GM12872 (cell line): ENCODE measurements around the gene BAIAP2.

Experiments used
- TF ChIP-seq, protein P1 (sequence below): IDR thresholded peaks from 3 replicates; pipeline ENCODE4 v1.5.1; 2011; ENCODE audit warnings: low read depth, mild to moderate bottlenecking, low read length, moderate library complexity; ENCODE audit not compliant: insufficient read depth

The BAIAP2 gene

DNA sequence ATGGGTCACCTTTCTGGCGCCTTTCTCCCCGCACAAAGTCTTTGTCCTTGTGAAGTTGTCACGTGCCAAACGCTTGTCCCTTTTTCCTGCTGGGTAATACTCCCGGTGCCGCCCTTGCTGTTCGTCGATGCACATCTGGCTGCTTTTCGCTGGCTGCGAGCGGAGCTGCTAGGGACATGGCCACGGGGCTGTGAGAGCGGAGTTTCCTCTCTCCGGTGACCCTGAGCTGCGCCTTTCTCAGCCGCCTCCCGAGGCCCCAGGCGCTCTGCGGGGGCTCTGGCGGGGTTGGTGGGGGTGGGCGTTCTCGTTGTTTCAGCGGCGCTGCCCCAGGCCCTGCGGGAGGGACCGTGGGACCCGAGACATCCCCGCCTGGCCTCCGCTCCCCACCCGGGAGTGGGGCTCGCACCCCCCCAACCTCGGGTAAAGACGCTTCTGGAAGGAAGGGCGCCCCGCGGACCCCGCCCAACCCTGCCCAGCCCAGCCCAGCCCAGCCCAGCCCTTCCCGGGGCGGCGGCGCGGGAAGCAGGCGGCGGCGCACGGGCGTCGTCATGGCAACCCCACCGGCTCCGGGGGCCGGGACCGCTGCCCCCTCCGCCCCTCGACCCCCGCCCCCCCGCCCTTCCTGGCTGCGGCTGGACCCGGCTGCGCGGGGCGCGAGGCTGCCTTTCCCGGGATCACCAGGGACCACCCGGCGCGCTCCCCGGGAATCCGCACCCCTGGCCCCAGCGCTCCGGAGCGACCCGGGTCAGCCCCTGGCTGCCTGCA lies 31.1 kb upstream of the BAIAP2 start:
- TF ChIP-seq, protein P1, sequence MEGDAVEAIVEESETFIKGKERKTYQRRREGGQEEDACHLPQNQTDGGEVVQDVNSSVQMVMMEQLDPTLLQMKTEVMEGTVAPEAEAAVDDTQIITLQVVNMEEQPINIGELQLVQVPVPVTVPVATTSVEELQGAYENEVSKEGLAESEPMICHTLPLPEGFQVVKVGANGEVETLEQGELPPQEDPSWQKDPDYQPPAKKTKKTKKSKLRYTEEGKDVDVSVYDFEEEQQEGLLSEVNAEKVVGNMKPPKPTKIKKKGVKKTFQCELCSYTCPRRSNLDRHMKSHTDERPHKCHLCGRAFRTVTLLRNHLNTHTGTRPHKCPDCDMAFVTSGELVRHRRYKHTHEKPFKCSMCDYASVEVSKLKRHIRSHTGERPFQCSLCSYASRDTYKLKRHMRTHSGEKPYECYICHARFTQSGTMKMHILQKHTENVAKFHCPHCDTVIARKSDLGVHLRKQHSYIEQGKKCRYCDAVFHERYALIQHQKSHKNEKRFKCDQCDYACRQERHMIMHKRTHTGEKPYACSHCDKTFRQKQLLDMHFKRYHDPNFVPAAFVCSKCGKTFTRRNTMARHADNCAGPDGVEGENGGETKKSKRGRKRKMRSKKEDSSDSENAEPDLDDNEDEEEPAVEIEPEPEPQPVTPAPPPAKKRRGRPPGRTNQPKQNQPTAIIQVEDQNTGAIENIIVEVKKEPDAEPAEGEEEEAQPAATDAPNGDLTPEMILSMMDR, result no peak

DNA sequence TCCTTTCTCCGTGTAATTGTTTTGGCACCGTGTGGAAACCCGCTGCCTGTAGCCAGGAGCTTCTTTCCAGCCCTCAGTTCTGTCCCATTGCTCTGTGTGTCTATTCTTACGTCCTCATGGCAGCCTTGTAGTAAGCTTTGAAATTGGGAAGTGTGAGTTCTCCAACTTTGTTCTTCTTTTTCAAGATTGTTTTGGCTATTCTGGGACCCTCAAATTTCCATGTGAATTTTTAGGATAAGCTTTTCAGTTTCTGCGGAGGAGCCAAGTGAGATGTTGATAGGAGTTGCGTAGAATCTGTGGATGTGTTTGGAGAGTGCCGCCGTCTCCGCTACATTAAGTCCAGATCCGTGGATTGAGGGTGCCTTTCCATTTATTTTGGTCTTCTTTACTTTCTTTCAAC lies 28.1 kb upstream of the BAIAP2 start:
- TF ChIP-seq, protein P1, result no peak

DNA sequence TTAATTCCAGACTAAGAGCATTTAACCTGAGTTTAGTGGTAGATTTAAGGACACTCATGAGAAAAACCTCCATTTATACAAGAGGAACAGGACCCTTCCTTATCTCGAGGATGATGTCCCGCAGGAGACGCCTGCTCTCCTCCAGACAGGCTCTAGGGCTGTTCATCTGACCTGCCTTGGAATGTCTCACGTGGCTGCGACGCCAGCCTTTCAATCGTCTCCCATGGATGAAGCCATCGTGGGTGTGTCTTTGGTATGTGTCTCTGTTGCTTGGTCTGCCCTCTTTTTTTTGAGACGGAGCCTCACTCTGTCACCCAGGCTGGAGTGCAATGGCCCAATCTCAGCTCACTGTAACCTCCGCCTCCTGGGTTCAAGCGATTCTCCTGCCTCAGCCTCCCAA lies 26.8 kb upstream of the BAIAP2 start:
- TF ChIP-seq, protein P1, result no peak

DNA sequence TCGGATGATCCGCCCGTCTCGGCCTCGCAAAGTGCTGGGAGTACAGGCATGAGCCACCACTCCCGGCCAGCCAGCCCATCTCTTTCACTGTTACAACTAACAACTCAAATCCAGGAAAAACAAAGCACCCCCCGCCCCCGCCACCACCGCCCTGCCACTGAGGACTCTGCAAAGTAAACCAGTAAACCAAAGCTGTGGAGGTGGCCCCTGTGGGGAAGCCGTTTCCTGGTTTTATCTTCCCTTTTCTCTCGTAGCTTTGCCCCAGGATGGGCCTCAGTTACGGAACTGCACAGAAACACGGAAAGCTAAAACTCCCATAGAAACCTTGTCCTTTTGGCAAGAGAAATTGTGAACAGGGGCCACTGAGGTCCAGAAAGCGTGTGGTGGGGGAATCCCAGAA lies 25.8 kb upstream of the BAIAP2 start:
- TF ChIP-seq, protein P1, result no peak

DNA sequence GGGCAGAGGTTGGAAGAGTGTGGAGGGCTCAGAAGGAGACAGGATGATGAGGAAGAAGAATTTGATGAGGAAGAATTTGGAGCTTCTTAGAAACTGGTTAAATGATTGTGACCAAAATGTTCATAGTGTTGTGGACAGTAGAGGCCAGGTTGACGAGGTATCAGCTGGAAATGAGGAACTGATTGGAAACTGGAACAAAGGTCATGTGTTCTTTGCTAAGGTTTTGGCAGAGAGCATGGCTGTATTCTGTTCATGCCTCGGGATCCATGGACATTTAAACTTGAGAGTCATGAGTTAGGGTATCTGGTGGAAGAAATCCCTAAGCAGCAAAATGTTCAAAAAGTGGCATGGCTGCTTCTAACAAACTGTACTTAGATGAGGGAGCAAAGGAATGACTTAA lies 24.0 kb upstream of the BAIAP2 start:
- TF ChIP-seq, protein P1, result no peak

DNA sequence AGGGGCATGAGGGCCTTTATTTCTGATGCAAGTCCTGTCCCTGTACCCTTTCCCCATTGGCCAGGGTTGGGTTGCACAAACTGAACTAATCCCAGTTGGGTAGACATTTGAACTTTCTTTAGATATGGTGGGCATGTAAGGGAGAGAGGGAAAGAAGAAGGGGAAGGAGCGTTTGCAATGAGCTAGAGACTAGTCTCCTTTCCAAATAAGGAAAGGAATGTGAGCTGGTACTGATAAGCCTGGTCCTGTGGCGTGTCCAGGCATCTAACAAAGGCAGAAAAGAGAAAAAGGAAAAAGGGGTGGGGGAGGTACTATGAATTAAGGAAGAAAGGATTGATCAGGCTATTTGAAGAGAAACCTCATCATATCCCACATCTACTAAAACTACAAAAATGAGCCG lies 23.0 kb upstream of the BAIAP2 start:
- TF ChIP-seq, protein P1, result no peak

DNA sequence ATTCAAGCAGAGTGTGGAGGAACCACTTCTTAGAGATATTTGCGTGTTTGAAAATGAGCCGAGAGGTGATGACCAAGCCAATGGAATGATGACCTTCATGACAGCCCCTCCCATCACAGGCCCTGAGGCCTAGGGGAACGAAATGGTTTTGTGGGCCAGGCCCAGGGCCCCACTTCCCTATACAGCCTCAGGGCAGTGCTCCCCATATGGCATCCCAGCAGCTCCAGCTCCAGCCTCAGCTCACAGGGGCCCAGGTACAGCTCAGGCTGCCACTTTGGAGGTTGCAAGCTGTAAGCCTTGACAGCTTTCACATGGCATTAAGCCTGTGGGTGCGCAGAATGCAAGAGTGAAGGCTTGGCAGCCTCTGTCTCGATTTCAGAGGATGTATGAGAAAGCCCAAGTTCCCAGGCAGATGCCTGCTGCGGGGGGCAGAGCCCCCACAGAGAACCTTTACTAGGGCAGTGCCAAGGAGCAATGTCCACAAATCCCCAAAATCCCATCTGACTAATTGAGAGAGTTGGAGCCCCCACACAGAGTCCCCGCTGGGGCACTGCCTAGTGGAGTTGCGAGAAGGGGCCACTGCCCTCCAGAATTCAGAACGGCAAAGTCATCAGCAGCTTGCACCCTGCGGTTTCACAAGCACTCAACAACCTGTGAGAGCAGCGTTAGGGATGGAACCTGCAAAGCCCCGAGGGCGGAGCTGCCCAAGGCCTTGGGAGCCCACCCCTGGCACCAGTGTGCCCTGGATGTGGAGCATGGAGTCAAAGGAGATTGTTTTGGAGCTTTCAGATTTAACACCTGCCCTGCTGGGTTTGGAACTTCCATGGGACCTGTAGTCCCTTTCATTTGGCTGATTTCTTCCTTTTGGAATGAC lies 22.1 kb upstream of the BAIAP2 start:
- TF ChIP-seq, protein P1, result no peak
